CD4-positive, alpha-beta T cell (primary cell): Measurements from ENCODE around the gene ACSBG1. TPM values are rescaled to one million over a fixed set of nuclear protein-coding genes. Genes with fewer than 3 reads are reported as not detected.

Experiments
- ATAC-seq: fragments of 200-7000 bp; cut with Tn5 transposase; one replicate; pipeline ENCODE4 v1.10.0; 2022; ENCODE audit warnings: mild to moderate bottlenecking; ENCODE audit not compliant: poor library complexity
- CTCF ChIA-PET: fragments of 350-600 bp; sonication (Branson Sonifier 250); formaldehyde crosslinking; loops from one replicate; lab custom pipeline; 2021; ENCODE audit warnings: antibody characterized with exemption, inconsistent platforms; lab: Charles Lee
- POLR2A ChIA-PET: fragments of 350-600 bp; sonication (Branson Sonifier 250); formaldehyde crosslinking; loops from one replicate; lab custom pipeline; 2021; ENCODE audit warnings: antibody characterized with exemption, inconsistent platforms; lab: Charles Lee
- DNase-seq, 14 experiments: peaks; one replicate each; pipeline ENCODE4 v3.0.0-alpha.2; 2013 to 2020; ENCODE audit warnings: mixed read lengths in 2 of 14
- H3K27ac ChIP-seq, 2 donors: one replicate each; pipeline versions ENCODE4 v1.5.1 to v1.7.0; 2013; ENCODE audit warnings: low read length in 2 of 2, low read depth in 1 of 2, mild to moderate bottlenecking in 1 of 2
- H3K27me3 ChIP-seq, 2 experiments: 1 replicate in 1 of 2; 2 replicates in 1 of 2; pipeline versions ENCODE4 v1.6.1 to v1.7.0; 2013; ENCODE audit warnings: low read length in 2 of 2, control low read depth in 1 of 2, mild to moderate bottlenecking in 1 of 2, moderate library complexity in 1 of 2; ENCODE audit not compliant: insufficient read depth in 2 of 2, control insufficient read depth in 1 of 2
- H3K36me3 ChIP-seq: one replicate; pipeline ENCODE4 v1.6.1; 2013; ENCODE audit warnings: low read length, control low read depth; ENCODE audit not compliant: insufficient read depth
- H3K4me1 ChIP-seq: one replicate; pipeline ENCODE4 v1.6.1; 2013; ENCODE audit warnings: low read length, control low read depth; ENCODE audit not compliant: insufficient read depth
- H3K4me3 ChIP-seq: one replicate; pipeline ENCODE4 v1.5.1; 2013; ENCODE audit warnings: mild to moderate bottlenecking, low read length, moderate library complexity
- H3K9me3 ChIP-seq, 2 experiments: 1 replicate in 1 of 2; 2 replicates in 1 of 2; pipeline versions ENCODE4 v1.6.1 to v1.7.0; 2013; ENCODE audit warnings: low read length in 2 of 2, mild to moderate bottlenecking in 2 of 2, control low read depth in 1 of 2, moderate library complexity in 1 of 2; ENCODE audit not compliant: control insufficient read depth in 1 of 2, insufficient read depth in 1 of 2
- H3K27ac Mint-ChIP-seq: one replicate; pipeline ENCODE4 v1.8.0; 2020; ENCODE audit warnings: mixed read lengths
- H3K27me3 Mint-ChIP-seq: one replicate; pipeline ENCODE4 v1.8.0; 2021; ENCODE audit warnings: mixed read lengths
- H3K36me3 Mint-ChIP-seq: one replicate; pipeline ENCODE4 v1.8.0; 2021; ENCODE audit warnings: low read depth, mixed read lengths
- H3K4me1 Mint-ChIP-seq: one replicate; pipeline ENCODE4 v1.8.0; 2021; ENCODE audit warnings: low read depth, mixed read lengths
- H3K4me3 Mint-ChIP-seq: one replicate; pipeline ENCODE4 v1.8.0; 2020; ENCODE audit warnings: mild to moderate bottlenecking, mixed read lengths
- H3K9me3 Mint-ChIP-seq: one replicate; pipeline ENCODE4 v1.8.0; 2020; ENCODE audit warnings: mixed read lengths
- CTCF ChIP-seq: fragments of 200-600 bp; IDR thresholded peaks from one replicate; pipeline ENCODE4 v1.8.0; 2022; ENCODE audit warnings: antibody characterized with exemption, mild to moderate bottlenecking
- intact Hi-C, 2 experiments: fragments of 100-400 bp; cut with DNase I in 1 of 2; cut with micrococcal nuclease in 1 of 2; formaldehyde crosslinking; loops; one replicate each; pipeline versions ENCODE4 v1.15.1 to v1.9.0; 2023 to 2025; cut with DNase I, micrococcal nuclease
- total RNA-seq, 174 experiments: library from RNA in 2 of 174; stranded (reverse) in 2 of 174; gene quantifications; one replicate each; pipeline ENCODE4 v1.2.3 and lab custom pipeline; 2021 to 2026

ACSBG1 gene
- total RNA-seq, 2 experiments from 2014 or later = 0.05 to 0.22 TPM

GRCh38 chr15:78244893-78245292, 10.5 kb upstream of the ACSBG1 start:
- CTCF ChIA-PET = no interaction called here
- no peaks in the 10 kb centered on the region for H3K36me3 ChIP-seq
- no peaks in the 10 kb centered on the region for H3K27me3 ChIP-seq
- Mint-ChIP-seq H3K4me1 (peaks cover 4% of the 10 kb centered on the region), H3K36me3 (no peaks in the 10 kb centered on the region), H3K27me3 (no peaks in the 10 kb centered on the region), H3K9me3 (no peaks in the 10 kb centered on the region), H3K27ac (no peak overlapping the region), H3K4me3 (no peak overlapping the region)
- no peak overlapping the region for H3K27ac ChIP-seq
- DNase-seq (no peak), ATAC-seq (no peak)
- intact Hi-C loops = loop anchor here in 1 of 2 experiments (5.0 kb wide), 1 partner anchor 113 kb away; the partner anchor contains the start of gene CIB2
- H3K4me1 ChIP-seq = peaks cover 5% of the 10 kb centered on the region
- H3K9me3 ChIP-seq = no peaks in the 10 kb centered on the region
- POLR2A ChIA-PET = no interaction called here
- H3K4me3 ChIP-seq = no peak overlapping the region
- TF ChIP-seq CTCF = no peak

GRCh38 chr15:78244101-78244500, 9.7 kb upstream of the ACSBG1 start:
- H3K9me3 ChIP-seq = no peaks in the 10 kb centered on the region
- Mint-ChIP-seq H3K4me3 (no peak overlapping the region), H3K9me3 (no peaks in the 10 kb centered on the region), H3K27me3 (no peaks in the 10 kb centered on the region), H3K36me3 (no peaks in the 10 kb centered on the region), H3K4me1 (peaks cover 4% of the 10 kb centered on the region), H3K27ac (no peak overlapping the region)
- DNase-seq (no peak), ATAC-seq (no peak)
- intact Hi-C loops = loop anchor here in 1 of 2 experiments (5.0 kb wide), 1 partner anchor 112 kb away; the partner anchor contains the start of gene CIB2
- CTCF ChIA-PET = no interaction called here
- POLR2A ChIA-PET = no interaction called here
- H3K4me1 ChIP-seq = peaks cover 5% of the 10 kb centered on the region
- H3K27me3 ChIP-seq = no peaks in the 10 kb centered on the region
- H3K36me3 ChIP-seq = no peaks in the 10 kb centered on the region
- TF ChIP-seq CTCF = no peak
- no peak overlapping the region for H3K27ac ChIP-seq
- no peak overlapping the region for H3K4me3 ChIP-seq

- no peaks in the 10 kb centered on the region for H3K27me3 ChIP-seq
- no peak overlapping the region for H3K27ac ChIP-seq
- H3K4me3 ChIP-seq = no peak overlapping the region
- no peaks in the 10 kb centered on the region for H3K9me3 Mint-ChIP-seq
- ATAC-seq (no peak), DNase-seq (no peak)
- no peak overlapping the region for H3K4me3 Mint-ChIP-seq
- no peaks in the 10 kb centered on the region for H3K9me3 ChIP-seq
- intact Hi-C loops = loop anchor here in 1 of 2 experiments (5.0 kb wide), 1 partner anchor 111 kb away; the partner anchor contains the start of gene CIB2
- ChIA-PET POLR2A (no interaction called here), CTCF (interaction anchor here (0.7 kb wide), 1 partner anchor 8 kb away, joined by 3 read pairs; no protein-coding TSS in a partner anchor)
- H3K27ac Mint-ChIP-seq = no peak overlapping the region
- H3K4me1 Mint-ChIP-seq = peaks cover 4% of the 10 kb centered on the region
- no peaks in the 10 kb centered on the region for H3K36me3 ChIP-seq
- H3K36me3 Mint-ChIP-seq = no peaks in the 10 kb centered on the region
- no peak for TF ChIP-seq CTCF
- no peaks in the 10 kb centered on the region for H3K27me3 Mint-ChIP-seq
- peaks cover 5% of the 10 kb centered on the region for H3K4me1 ChIP-seq
These were observed 9.2 kb upstream of the ACSBG1 start for GRCh38 chr15:78243491-78243941.
